Hepatic stellate cell (primary cell): ENCODE data around the gene HMCN1.

Experiments used
- DNase-seq: peaks from one replicate; pipeline ENCODE4 v3.0.0; 2011; ENCODE audit warnings: low spot score

The HMCN1 gene

GRCh38 chr1:185966471-185966870 lies 232.3 kb downstream of the HMCN1 start:
- DNase-seq, result no peak

GRCh38 chr1:185969028-185969427 lies 234.8 kb downstream of the HMCN1 start:
- DNase-seq, result no peak

GRCh38 chr1:185969524-185969991 lies 235.4 kb downstream of the HMCN1 start:
- DNase-seq, result no peak

- DNase-seq, result peak; percentile 8
Measured at GRCh38 chr1:185971688-185972087, 237.5 kb downstream of the HMCN1 start.

- DNase-seq, result no peak
Measured at GRCh38 chr1:185972096-185972850, 238.1 kb downstream of the HMCN1 start.

- DNase-seq, result peak; percentile 21
Measured at GRCh38 chr1:185973645-185974044, 239.5 kb downstream of the HMCN1 start.

GRCh38 chr1:185974367-185975170 lies 240.4 kb downstream of the HMCN1 start:
- no peak for DNase-seq

- no peak for DNase-seq
Measured at GRCh38 chr1:185980891-185981290, 246.7 kb downstream of the HMCN1 start.

- no peak for DNase-seq
Measured at GRCh38 chr1:185984113-185984836, 250.1 kb downstream of the HMCN1 start.

GRCh38 chr1:185987611-185988321 lies 253.6 kb downstream of the HMCN1 start:
- no peak for DNase-seq

GRCh38 chr1:185990565-185990964 lies 256.4 kb downstream of the HMCN1 start:
- no peak for DNase-seq

GRCh38 chr1:185991266-185991665 lies 257.1 kb downstream of the HMCN1 start:
- no peak for DNase-seq

GRCh38 chr1:185996211-185996610 lies 262.0 kb downstream of the HMCN1 start:
- DNase-seq, result peak; percentile 19

- no peak for DNase-seq
Measured at GRCh38 chr1:185998391-185998790, 264.2 kb downstream of the HMCN1 start.

GRCh38 chr1:186002406-186002805 lies 268.2 kb downstream of the HMCN1 start:
- no peak for DNase-seq

- no peak for DNase-seq
Measured at GRCh38 chr1:186009039-186009737, 275.0 kb downstream of the HMCN1 start.

GRCh38 chr1:186014370-186015037 lies 280.3 kb downstream of the HMCN1 start:
- DNase-seq, result peak; percentile 8

- no peak for DNase-seq
Measured at GRCh38 chr1:186016856-186017255, 282.7 kb downstream of the HMCN1 start.

GRCh38 chr1:186022184-186022583 lies 288.0 kb downstream of the HMCN1 start:
- no peak for DNase-seq

- DNase-seq, result peak; percentile 21
Measured at GRCh38 chr1:186026946-186027345, 292.8 kb downstream of the HMCN1 start.

- DNase-seq, result no peak
Measured at GRCh38 chr1:186027621-186028020, 293.4 kb downstream of the HMCN1 start.
